HepG2 (cell line): ENCODE measurements around the gene CTSW. TPM values are rescaled to one million over a fixed set of nuclear protein-coding genes. Genes with fewer than 3 reads are reported as not detected.

Experiments used
- AGO1 ChIP-seq: fragments of 200-400 bp; formaldehyde crosslinking; IDR thresholded peaks from 2 replicates; pipeline ENCODE4 v1.6.1; 2017; ENCODE audit warnings: mild to moderate bottlenecking, low read depth, low read length, moderate library complexity; ENCODE audit not compliant: poor library complexity, severe bottlenecking
- ATRX ChIP-seq: sonication (generic); formaldehyde crosslinking; IDR thresholded peaks from 2 replicates; pipeline ENCODE4 v1.4.0; 2020; ENCODE audit warnings: missing genetic modification reagents, borderline replicate concordance
- BHLHE40 ChIP-seq: IDR thresholded peaks from 2 replicates; pipeline ENCODE4 v1.6.1; 2011; ENCODE audit warnings: low read length, improper control_type of control experiment
- CBX5 ChIP-seq: sonication (generic); formaldehyde crosslinking; IDR thresholded peaks from 2 replicates; pipeline ENCODE4 v1.4.0; 2020; ENCODE audit warnings: missing genetic modification reagents, borderline replicate concordance
- FOSL1 ChIP-seq: sonication (generic); formaldehyde crosslinking; IDR thresholded peaks from 2 replicates; pipeline ENCODE4 v1.9.0; 2021; ENCODE audit warnings: missing genetic modification reagents, borderline replicate concordance
- GZF1 ChIP-seq: sonication (generic); formaldehyde crosslinking; IDR thresholded peaks from 2 replicates; pipeline ENCODE4 v1.5.1; 2020; ENCODE audit warnings: mild to moderate bottlenecking, missing genetic modification reagents
- MZF1 ChIP-seq: sonication (generic); formaldehyde crosslinking; IDR thresholded peaks from 2 replicates; pipeline ENCODE4 v1.8.1; 2023; ENCODE audit warnings: mild to moderate bottlenecking, missing genetic modification reagents, borderline replicate concordance
- SRSF9 ChIP-seq: fragments of 200-400 bp; formaldehyde crosslinking; IDR thresholded peaks from 2 replicates; pipeline ENCODE4 v1.6.1; 2018; ENCODE audit warnings: borderline replicate concordance, mild to moderate bottlenecking, low read depth, low read length; ENCODE audit not compliant: insufficient read depth, poor library complexity, severe bottlenecking
- ZBTB3 ChIP-seq: sonication (generic); formaldehyde crosslinking; IDR thresholded peaks from 2 replicates; pipeline ENCODE4 v1.4.0; 2020; ENCODE audit warnings: low read depth, mild to moderate bottlenecking, moderate library complexity, missing genetic modification reagents, borderline replicate concordance
- ZFP37 ChIP-seq: sonication (generic); formaldehyde crosslinking; IDR thresholded peaks from 2 replicates; pipeline ENCODE4 v1.4.0; 2020; ENCODE audit warnings: missing genetic modification reagents, borderline replicate concordance
- ZFX ChIP-seq: sonication (generic); formaldehyde crosslinking; IDR thresholded peaks from 2 replicates; pipeline ENCODE4 v1.4.0; 2020; ENCODE audit warnings: mild to moderate bottlenecking, low read depth, missing genetic modification reagents, moderate library complexity
- ZNF329 ChIP-seq: sonication (generic); formaldehyde crosslinking; IDR thresholded peaks from 2 replicates; pipeline ENCODE4 v1.9.0; 2021; ENCODE audit warnings: low read depth, mild to moderate bottlenecking, missing genetic modification reagents
- ZNF615 ChIP-seq: sonication (generic); formaldehyde crosslinking; IDR thresholded peaks from 2 replicates; pipeline ENCODE4 v1.5.0; 2020; ENCODE audit warnings: mild to moderate bottlenecking, missing genetic modification reagents, borderline replicate concordance
- ZNF652 ChIP-seq: IDR thresholded peaks from 2 replicates; pipeline ENCODE4 v1.6.1; 2016; ENCODE audit warnings: low read depth, borderline replicate concordance
- ZNF720 ChIP-seq: sonication (generic); formaldehyde crosslinking; IDR thresholded peaks from 2 replicates; pipeline ENCODE4 v1.4.0; 2020; ENCODE audit warnings: missing genetic modification reagents
- ZNF768 ChIP-seq: sonication (generic); formaldehyde crosslinking; IDR thresholded peaks from 2 replicates; pipeline ENCODE4 v1.4.0; 2020; ENCODE audit warnings: missing genetic modification reagents
- ZSCAN12 ChIP-seq: sonication (generic); formaldehyde crosslinking; IDR thresholded peaks from 2 replicates; pipeline ENCODE4 v1.9.0; 2021; ENCODE audit warnings: mild to moderate bottlenecking, missing genetic modification reagents
- ZSCAN30 ChIP-seq: sonication (generic); formaldehyde crosslinking; IDR thresholded peaks from 2 replicates; pipeline ENCODE4 v1.5.0; 2020; ENCODE audit warnings: mild to moderate bottlenecking, missing genetic modification reagents
- polyA plus RNA-seq, 8 experiments: library from polyadenylated mRNA; depleted of rRNA in 3 of 8; stranded (reverse) in 7 of 8; unstranded in 1 of 8; fragments of >200 nt; fragmentation: Illumina TruSeq in 4 of 8; extraction: Trizol in 4 of 8; gene quantifications; 2 replicates each; pipeline versions ENCODE4 v1.2.1 to v1.2.3, GENCODE V29; 2011 to 2016; ENCODE audit warnings: low read depth in 4 of 8, missing spikeins in 1 of 8, mixed read lengths in 1 of 8; ENCODE audit not compliant: insufficient read depth in 1 of 8
- total RNA-seq, 5 experiments: library from RNA; depleted of rRNA; stranded (reverse); fragments of >200 nt; fragmentation: Illumina TruSeq; extraction: Trizol; gene quantifications; 2 replicates each; pipeline ENCODE4 v1.2.3, GENCODE V29; 2016; ENCODE audit warnings: low read depth in 1 of 5
- TF ChIP-seq, protein P1 (sequence below): IDR thresholded peaks from 2 replicates; pipeline ENCODE4 v1.6.1; 2016
- TF ChIP-seq, protein P2 (sequence below): sonication (generic); formaldehyde crosslinking; IDR thresholded peaks from 2 replicates; pipeline ENCODE4 v1.8.0; 2022; ENCODE audit warnings: mild to moderate bottlenecking, missing genetic modification reagents, borderline replicate concordance
- TF ChIP-seq, protein P3 (sequence below): IDR thresholded peaks from 2 replicates; pipeline ENCODE4 v1.6.1; 2012; ENCODE audit warnings: low read depth, low read length, improper control_type of control experiment
- TF ChIP-seq, protein P4 (sequence below): sonication (generic); formaldehyde crosslinking; IDR thresholded peaks from 2 replicates; pipeline ENCODE4 v1.5.1; 2020; ENCODE audit warnings: missing genetic modification reagents, mild to moderate bottlenecking, borderline replicate concordance

The CTSW gene
- total and polyA plus RNA-seq, 2 of the 13 experiments (the other 11 are each of a cell fraction or from before 2014, with no cell fraction given) = 0.09 TPM; not detected in 1

DNA sequence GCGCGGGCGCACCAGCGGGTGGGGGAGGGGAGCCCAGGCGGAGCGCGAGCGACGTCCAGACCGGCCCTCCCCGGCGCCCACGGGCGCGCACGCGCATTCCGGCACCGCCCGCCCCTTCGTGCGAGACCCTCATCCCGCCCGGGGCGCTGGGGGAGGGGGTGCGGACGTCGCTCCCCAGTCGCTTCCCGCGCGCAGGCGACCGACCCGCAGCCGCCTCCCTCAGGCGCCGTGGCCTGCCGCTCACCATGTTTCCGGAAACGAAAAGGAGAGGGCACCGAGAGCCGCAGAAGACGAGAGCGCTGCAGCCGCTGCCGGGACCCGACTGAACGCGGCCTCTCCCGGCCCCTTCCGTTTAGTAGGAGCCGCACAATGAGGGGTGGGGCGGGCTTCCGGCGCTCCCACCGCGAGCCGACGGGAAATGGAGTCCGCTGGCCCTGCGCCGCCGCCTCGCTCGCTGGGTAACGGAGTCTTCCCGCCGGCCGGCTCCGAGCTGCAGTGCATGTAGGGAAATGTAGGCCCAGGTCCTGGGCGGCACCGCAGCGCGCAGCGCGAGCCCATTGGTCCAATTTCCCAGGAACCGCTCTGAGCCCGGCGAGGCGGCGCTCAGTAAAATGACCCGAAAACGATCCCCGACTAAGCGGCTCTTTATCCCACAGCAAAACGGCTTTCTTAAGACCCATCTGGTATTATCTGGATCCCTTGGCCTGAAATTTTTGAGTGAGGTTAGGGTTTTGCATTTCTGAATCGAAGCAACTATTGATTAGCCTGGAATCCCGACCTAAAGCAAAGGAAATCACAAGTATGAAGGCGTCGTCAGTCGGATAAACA lies 21.6 kb upstream of the CTSW start, which contains the start of gene CFL1 (continued):
- TF ChIP-seq, protein P1, sequence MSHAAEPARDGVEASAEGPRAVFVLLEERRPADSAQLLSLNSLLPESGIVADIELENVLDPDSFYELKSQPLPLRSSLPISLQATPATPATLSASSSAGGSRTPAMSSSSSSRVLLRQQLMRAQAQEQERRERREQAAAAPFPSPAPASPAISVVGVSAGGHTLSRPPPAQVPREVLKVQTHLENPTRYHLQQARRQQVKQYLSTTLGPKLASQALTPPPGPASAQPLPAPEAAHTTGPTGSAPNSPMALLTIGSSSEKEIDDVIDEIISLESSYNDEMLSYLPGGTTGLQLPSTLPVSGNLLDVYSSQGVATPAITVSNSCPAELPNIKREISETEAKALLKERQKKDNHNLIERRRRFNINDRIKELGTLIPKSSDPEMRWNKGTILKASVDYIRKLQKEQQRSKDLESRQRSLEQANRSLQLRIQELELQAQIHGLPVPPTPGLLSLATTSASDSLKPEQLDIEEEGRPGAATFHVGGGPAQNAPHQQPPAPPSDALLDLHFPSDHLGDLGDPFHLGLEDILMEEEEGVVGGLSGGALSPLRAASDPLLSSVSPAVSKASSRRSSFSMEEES (CRISPR knock-in tag) = peak; percentile 59; the same call in 1 of the 2 replicates
- TF ChIP-seq ZSCAN30 (CRISPR knock-in tag) (no peak), SRSF9 (no peak), ZFP37 (CRISPR knock-in tag) (no peak; the same call in 1 of the 2 replicates), BHLHE40 (no peak), ZNF768 (CRISPR knock-in tag) (peak; percentile 69), ZNF329 (0 out of 2 replicates have a peak, but pooled peaks have one; percentile 66), ZBTB3 (no peak), FOSL1 (CRISPR knock-in tag) (no peak), ZSCAN12 (no peak), CBX5 (CRISPR knock-in tag) (peak; percentile 49; the same call in 1 of the 2 replicates), ZNF720 (CRISPR knock-in tag) (no peak), ZNF615 (CRISPR knock-in tag) (no peak), MZF1 (CRISPR knock-in tag) (no peak), ATRX (CRISPR knock-in tag) (no peak), ZNF652 (CRISPR knock-in tag) (no peak), ZFX (CRISPR knock-in tag) (peak; percentile 85), AGO1 (peak; percentile 71), GZF1 (no peak)
- TF ChIP-seq, protein P2, sequence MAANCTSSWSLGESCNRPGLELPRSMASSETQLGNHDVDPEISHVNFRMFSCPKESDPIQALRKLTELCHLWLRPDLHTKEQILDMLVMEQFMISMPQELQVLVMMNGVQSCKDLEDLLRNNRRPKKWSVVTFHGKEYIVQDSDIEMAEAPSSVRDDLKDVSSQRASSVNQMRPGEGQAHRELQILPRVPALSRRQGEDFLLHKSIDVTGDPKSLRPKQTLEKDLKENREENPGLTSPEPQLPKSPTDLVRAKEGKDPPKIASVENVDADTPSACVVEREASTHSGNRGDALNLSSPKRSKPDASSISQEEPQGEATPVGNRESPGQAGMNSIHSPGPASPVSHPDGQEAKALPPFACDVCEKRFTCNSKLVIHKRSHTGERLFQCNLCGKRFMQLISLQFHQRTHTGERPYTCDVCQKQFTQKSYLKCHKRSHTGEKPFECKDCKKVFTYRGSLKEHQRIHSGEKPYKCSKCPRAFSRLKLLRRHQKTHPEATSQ (CRISPR knock-in tag) = peak; percentile 71
- TF ChIP-seq, protein P3, sequence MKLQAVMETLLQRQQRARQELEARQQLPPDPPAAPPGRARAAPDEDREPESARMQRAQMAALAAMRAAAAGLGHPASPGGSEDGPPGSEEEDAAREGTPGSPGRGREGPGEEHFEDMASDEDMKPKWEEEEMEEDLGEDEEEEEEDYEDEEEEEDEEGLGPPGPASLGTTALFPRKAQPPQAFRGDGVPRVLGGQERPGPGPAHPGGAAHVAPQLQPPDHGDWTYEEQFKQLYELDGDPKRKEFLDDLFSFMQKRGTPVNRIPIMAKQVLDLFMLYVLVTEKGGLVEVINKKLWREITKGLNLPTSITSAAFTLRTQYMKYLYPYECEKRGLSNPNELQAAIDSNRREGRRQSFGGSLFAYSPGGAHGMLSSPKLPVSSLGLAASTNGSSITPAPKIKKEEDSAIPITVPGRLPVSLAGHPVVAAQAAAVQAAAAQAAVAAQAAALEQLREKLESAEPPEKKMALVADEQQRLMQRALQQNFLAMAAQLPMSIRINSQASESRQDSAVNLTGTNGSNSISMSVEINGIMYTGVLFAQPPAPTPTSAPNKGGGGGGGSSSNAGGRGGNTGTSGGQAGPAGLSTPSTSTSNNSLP = no peak
- TF ChIP-seq, protein P4, sequence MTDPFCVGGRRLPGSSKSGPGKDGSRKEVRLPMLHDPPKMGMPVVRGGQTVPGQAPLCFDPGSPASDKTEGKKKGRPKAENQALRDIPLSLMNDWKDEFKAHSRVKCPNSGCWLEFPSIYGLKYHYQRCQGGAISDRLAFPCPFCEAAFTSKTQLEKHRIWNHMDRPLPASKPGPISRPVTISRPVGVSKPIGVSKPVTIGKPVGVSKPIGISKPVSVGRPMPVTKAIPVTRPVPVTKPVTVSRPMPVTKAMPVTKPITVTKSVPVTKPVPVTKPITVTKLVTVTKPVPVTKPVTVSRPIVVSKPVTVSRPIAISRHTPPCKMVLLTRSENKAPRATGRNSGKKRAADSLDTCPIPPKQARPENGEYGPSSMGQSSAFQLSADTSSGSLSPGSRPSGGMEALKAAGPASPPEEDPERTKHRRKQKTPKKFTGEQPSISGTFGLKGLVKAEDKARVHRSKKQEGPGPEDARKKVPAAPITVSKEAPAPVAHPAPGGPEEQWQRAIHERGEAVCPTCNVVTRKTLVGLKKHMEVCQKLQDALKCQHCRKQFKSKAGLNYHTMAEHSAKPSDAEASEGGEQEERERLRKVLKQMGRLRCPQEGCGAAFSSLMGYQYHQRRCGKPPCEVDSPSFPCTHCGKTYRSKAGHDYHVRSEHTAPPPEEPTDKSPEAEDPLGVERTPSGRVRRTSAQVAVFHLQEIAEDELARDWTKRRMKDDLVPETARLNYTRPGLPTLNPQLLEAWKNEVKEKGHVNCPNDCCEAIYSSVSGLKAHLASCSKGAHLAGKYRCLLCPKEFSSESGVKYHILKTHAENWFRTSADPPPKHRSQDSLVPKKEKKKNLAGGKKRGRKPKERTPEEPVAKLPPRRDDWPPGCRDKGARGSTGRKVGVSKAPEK (CRISPR knock-in tag) = no peak
